ENCODE results near the gene FADS3.

FADS3 gene

DNA sequence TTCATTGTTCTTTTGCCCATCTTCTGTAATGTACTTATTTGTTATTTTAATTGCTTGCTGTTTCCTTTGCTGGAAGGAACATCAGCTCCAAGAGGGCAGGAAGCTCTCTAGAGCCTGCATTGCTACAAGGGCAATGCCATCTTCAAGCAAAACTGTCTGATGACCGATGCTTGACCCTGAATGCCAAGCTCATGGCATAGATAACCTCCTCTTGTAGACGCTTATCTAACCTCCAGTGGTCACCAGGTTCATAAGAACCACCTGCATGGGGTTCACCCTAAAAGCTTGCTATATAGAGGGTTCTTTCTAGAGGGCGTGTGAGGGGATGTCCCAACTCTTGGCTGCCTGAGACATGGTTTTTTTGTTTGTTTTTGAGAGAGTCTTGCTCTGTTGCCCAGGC is 16.5 kb downstream of the FADS3 start:
- no peak overlapping the region for H2AFZ ChIP-seq (ENCODE audit: low read depth, low read length)
- no peak overlapping the region for H3K27ac ChIP-seq (ENCODE audit: low read length)
- ATAC-seq (ENCODE audit: insufficient read depth, low read depth) (no peak), DNase-seq (no peak)
- H4K20me1 ChIP-seq (ENCODE audit: insufficient read depth, low read length), result 0 out of 2 replicates have a peak, but pooled peaks cover 5% of the 10 kb centered on the region
- H3K36me3 ChIP-seq (ENCODE audit: insufficient read depth, low read length), result no peaks in the 10 kb centered on the region
- 0 out of 2 replicates have a peak, but pooled peaks cover 4% of the 10 kb centered on the region for H3K4me1 ChIP-seq (ENCODE audit: insufficient read depth, low read length)
- no peaks in the 10 kb centered on the region for H3K9me3 ChIP-seq (ENCODE audit: insufficient read depth, low read length, severe bottlenecking)
- no peaks in the 10 kb centered on the region for H3K27me3 ChIP-seq (ENCODE audit: insufficient read depth, low read length, poor library complexity)
- no peak overlapping the region for H3K4me3 ChIP-seq (ENCODE audit: low read depth in 1 of 2, low read length in 2 of 2)
- no peaks in the 10 kb centered on the region for H3K79me2 ChIP-seq (ENCODE audit: insufficient read depth, low read length)
- H3K4me2 ChIP-seq (ENCODE audit: insufficient read depth, low read length), result no peak overlapping the region
- no peak overlapping the region for H3K9ac ChIP-seq (ENCODE audit: low read depth, low read length)
- no peak for TF ChIP-seq EZH2 (IDR thresholded peaks at IDR 0.05; ENCODE audit: borderline replicate concordance, low read depth, low read length, severe bottlenecking)
- TF ChIP-seq, protein P1, sequence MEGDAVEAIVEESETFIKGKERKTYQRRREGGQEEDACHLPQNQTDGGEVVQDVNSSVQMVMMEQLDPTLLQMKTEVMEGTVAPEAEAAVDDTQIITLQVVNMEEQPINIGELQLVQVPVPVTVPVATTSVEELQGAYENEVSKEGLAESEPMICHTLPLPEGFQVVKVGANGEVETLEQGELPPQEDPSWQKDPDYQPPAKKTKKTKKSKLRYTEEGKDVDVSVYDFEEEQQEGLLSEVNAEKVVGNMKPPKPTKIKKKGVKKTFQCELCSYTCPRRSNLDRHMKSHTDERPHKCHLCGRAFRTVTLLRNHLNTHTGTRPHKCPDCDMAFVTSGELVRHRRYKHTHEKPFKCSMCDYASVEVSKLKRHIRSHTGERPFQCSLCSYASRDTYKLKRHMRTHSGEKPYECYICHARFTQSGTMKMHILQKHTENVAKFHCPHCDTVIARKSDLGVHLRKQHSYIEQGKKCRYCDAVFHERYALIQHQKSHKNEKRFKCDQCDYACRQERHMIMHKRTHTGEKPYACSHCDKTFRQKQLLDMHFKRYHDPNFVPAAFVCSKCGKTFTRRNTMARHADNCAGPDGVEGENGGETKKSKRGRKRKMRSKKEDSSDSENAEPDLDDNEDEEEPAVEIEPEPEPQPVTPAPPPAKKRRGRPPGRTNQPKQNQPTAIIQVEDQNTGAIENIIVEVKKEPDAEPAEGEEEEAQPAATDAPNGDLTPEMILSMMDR (IDR thresholded peaks at IDR 0.05; ENCODE audit: borderline replicate concordance, extremely low read depth, low read length, poor library complexity, severe bottlenecking), result no peak

DNA sequence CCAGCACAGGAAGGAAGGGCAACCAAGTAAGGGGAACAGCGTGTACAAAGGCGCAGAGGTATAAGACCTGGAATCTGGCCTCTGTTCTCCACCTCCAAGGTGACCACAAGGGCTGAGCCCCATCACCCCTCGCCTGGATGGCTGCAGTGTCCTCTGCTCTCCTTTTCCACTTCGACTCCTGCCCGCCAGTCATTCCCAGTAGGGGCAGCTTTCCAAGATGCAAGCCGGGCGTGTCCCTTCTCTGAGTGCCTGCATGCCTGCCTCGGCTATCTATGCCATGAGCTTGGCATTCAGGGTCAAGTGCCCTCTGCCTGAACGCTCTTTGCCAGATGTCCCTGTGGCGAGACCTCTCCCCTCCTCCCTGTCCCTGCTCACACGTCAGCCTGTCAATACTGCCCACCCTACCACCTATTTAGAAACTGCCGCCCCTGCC is 17.0 kb downstream of the FADS3 start:
- DNase-seq (no peak), ATAC-seq (ENCODE audit: insufficient read depth, low read depth) (no peak)
- H3K4me2 ChIP-seq (ENCODE audit: insufficient read depth, low read length), result no peak overlapping the region
- H4K20me1 ChIP-seq (ENCODE audit: insufficient read depth, low read length), result 0 out of 2 replicates have a peak, but pooled peaks cover 8% of the 10 kb centered on the region
- no peak overlapping the region for H3K4me3 ChIP-seq (ENCODE audit: low read depth in 1 of 2, low read length in 2 of 2)
- H3K9me3 ChIP-seq (ENCODE audit: insufficient read depth, low read length, severe bottlenecking), result no peaks in the 10 kb centered on the region
- H3K27ac ChIP-seq (ENCODE audit: low read length), result no peak overlapping the region
- H3K36me3 ChIP-seq (ENCODE audit: insufficient read depth, low read length), result no peaks in the 10 kb centered on the region
- TF ChIP-seq EZH2 (IDR thresholded peaks at IDR 0.05; ENCODE audit: borderline replicate concordance, low read depth, low read length, severe bottlenecking), result no peak
- TF ChIP-seq, protein P1 (IDR thresholded peaks at IDR 0.05; ENCODE audit: borderline replicate concordance, extremely low read depth, low read length, poor library complexity, severe bottlenecking), result no peak
- H2AFZ ChIP-seq (ENCODE audit: low read depth, low read length), result no peak overlapping the region
- H3K79me2 ChIP-seq (ENCODE audit: insufficient read depth, low read length), result no peaks in the 10 kb centered on the region
- H3K27me3 ChIP-seq (ENCODE audit: insufficient read depth, low read length, poor library complexity), result no peaks in the 10 kb centered on the region
- 0 out of 2 replicates have a peak, but pooled peaks cover 4% of the 10 kb centered on the region for H3K4me1 ChIP-seq (ENCODE audit: insufficient read depth, low read length)
- H3K9ac ChIP-seq (ENCODE audit: low read depth, low read length), result no peak overlapping the region

DNA sequence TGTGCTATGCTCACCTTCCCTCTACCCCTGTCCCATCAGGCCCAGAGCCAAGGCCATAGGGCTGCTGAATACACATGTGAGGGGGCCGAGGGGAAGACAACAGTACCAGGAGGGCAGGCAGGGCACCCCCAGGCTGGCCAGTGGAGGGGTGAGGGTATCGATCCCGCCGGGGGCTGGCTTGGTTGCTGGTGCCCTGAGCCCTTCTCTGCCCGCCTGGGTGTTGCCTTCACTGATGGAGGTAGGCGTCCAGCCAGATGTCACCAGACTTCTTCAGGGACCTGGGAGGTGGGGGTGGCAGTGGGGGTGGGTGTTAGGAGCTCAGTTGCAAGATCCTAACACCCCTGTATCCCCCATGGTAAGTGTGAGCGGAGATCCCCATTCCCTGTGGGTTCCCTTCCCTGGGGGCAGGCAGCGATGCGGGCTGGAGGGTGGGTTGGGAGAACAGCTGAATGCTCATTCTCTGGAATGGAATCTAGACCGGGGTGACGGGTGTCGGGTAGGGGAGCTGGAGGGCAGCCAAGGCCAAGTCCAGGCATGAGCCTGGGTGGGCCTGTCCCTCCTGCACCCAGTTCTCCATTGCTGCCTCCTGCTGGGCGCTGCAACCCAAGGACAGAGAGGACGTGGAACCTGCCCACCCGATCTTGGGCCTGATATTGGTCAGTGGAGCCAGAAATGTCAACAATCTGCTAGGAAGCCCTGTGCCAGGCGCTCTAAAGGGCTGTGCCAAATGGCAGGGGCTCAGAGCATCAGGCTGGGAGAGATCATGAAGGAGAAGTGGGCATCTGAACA is 17.6 kb downstream of the FADS3 start:
- no peaks in the 10 kb centered on the region for H3K27me3 ChIP-seq (ENCODE audit: insufficient read depth, low read length, poor library complexity)
- no peak for ATAC-seq (ENCODE audit: insufficient read depth, low read depth)

More for the DNA sequence above, 17.6 kb downstream of the FADS3 start:
- Histone ChIP-seq H3K4me1 (ENCODE audit: insufficient read depth, low read length) (0 out of 2 replicates have a peak, but pooled peaks cover 4% of the 10 kb centered on the region), H3K9me3 (ENCODE audit: insufficient read depth, low read length, severe bottlenecking) (no peaks in the 10 kb centered on the region), H3K36me3 (ENCODE audit: insufficient read depth, low read length) (no peaks in the 10 kb centered on the region), H3K4me3 (ENCODE audit: low read depth in 1 of 2, low read length in 2 of 2) (no peak overlapping the region), H4K20me1 (ENCODE audit: insufficient read depth, low read length) (peaks cover 8% of the 10 kb centered on the region; the same call in 1 of the 2 replicates), H3K9ac (ENCODE audit: low read depth, low read length) (no peak overlapping the region), H3K27ac (ENCODE audit: low read length) (no peak overlapping the region), H3K79me2 (ENCODE audit: insufficient read depth, low read length) (no peaks in the 10 kb centered on the region), H3K4me2 (ENCODE audit: insufficient read depth, low read length) (no peak overlapping the region), H2AFZ (ENCODE audit: low read depth, low read length) (no peak overlapping the region)
- TF ChIP-seq, protein P1 (IDR thresholded peaks at IDR 0.05; ENCODE audit: borderline replicate concordance, extremely low read depth, low read length, poor library complexity, severe bottlenecking), result no peak
- no peak for TF ChIP-seq EZH2 (IDR thresholded peaks at IDR 0.05; ENCODE audit: borderline replicate concordance, low read depth, low read length, severe bottlenecking)
- no peak for DNase-seq
